GM03348 (cell line): ENCODE data around the gene TSC1.

Source experiments
- DNase-seq: peaks from one replicate; pipeline ENCODE4 v3.0.0; 2012; ENCODE audit warnings: low spot score

The TSC1 gene

DNA sequence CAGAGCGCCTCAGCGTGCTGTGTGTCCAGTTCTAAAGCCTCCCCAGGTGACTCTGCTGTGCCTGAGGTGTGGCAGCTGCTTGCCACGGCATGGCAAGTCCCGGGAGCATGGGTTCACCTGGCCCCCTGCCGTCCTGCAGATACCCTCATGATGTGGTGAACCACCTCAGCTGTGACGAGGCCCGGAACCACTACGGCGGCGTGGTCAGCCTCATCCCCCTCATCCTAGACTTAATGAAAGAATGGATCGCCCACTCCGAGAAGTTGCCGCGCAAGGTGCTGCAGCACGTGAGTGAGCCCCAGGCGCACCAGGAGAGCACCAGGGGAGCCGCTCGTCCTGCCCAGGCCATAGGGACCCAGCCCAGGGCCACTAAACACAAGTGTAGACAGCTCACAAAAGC, 56.3 kb downstream of the TSC1 start:
- DNase-seq = no peak

DNA sequence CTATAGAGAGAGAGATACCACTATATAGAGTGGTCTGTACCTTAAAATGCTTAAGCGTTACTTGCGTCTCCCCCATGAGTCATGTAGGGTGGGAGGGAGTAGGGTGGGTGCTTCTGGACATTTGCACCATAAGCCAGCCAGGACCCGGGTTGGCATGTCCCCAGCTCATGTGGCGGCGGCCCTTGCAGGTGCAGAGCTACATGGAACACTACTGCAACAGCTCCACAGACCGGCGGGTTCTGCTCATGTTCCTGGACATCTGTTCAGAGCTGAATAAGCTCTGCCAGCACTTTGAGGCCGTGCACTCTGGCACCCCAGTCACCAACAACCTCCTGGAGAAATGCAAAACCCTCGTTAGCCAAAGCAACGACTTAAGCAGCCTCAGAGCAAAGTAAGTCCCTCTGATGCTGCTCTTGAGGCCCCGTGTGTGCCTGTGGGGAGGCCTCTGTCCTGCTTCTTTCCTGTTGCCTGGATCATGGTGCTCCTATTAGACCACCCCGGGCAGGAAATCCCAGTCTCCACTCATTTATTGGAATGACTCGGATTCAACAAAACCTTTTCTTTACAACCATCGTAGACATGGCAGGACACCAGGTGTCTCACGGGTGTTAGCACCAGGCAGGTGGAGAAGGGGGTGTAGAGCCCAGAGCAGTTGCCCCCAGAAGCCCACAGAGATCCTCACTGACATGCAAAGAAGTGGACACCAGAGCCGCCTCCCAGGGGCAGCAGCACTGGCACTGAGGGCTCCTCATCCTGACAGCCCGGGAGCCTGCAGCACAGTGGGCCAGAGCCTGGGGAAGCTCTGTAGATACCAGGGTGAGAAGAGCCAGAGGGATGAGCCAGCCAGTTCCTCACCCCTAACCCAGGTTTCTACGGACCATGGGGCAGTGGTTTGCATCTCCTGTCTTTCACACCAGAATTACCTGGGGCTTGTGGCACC, 57.0 kb downstream of the TSC1 start:
- DNase-seq = no peak

DNA sequence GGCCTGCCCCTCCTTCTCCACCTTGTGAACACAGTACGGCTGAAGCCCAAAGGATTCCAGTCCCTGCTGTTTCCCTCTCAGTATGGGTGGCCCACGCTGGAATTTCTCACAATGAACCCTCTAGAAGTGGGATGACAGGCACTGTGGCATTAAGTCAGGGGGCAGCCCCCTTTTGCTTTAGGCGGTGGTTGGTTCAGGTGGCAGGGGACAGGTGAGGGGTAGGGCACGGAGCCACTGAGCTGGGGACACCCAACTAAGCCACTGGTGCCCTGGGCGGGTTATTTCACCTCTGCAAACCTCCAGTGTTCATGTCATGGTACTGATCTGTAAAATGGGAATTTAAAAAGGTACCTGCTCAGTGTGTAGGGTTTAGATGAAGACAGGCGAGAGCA, 58.1 kb downstream of the TSC1 start:
- DNase-seq = no peak

DNA sequence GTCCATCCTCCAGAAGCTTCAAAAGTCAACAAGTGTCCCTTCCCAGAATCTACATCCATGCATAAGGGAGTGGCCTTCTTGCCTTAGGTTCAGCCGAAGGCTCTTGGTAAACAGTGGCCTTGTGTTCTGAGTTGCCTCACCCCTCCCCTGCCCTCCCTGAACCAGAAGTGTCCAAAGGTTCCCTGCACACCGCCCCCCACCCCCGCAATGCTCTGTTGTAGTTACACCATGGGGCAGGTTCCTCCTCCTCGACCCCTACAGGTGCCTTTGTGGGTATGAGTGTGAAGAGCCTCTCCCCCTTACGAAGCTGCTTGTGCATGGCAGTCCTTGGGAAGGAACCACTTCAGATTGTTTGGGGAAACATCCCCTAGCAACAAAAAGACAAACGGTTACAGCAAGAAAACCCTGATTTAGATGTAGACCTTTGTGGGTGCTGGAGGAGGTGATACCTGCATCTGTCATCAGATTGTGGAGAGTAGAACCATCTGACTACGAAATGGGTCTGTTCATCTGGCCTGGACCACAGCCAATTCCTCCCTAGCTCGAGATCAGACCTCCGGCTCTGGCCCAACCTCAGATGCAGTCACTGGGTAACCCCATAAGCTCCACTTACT, 58.6 kb downstream of the TSC1 start:
- no peak for DNase-seq

DNA sequence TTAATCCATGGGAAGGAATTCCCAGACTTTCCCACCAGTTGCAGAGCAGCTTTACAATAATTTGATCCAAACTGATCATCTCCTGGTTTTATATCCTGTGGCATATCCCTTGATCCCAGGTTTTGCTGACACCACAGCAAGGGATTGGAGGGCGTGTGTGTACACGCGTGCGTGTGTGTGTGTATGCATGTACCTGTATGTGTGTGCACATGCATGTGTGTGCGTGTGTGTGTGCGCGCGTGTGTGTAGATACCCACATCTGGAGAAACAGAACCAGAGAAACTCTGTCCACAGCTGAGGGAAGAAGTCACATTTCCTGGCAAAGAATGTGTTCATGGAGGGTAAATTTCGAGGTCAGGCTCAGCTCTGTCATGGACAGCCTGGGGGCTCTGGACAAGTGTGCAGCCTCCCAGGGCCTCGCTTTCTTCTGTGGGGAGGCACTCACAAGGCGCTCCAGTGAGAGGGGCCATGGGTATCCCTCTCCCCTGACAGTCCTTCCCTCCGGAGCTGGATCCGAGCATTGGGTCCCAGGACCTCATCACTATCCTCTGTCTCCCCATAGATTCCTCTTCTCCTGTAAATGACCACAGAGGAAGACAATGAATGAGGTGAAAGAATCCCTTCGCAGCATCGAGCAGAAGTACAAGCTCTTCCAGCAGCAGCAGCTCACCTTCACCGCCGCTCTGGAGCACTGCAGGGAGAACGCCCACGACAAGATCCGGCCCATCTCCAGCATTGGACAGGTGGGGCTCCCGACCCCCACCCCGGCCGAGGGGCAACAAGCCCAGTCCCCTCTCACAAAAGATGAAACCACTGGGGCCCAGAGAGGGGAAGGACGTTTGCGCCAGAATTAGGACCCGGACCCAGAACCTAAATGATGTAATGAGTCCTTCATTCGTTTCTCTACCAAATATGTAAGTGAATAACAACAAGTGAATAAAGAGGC, 60.8 kb downstream of the TSC1 start:
- no peak for DNase-seq

DNA sequence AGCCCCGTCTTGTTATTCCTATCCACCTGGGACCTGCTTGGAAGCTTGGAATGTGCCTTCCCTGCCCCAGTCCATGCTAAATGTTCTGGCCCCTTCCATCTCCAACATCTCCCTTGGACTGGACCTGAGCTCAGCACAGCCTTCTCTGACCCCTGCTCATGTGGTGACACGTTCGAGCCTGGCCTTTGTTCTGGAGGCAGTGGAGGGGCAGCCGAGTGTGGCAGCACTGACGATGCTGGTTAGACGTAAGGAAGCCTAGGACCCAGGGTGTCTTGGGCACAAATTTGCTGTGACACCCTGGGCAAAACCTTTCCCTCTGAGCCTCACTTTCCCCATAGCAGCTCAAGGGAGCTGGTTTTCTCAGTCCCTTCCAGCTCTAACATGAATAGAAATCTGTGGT, 61.8 kb downstream of the TSC1 start:
- DNase-seq = no peak

DNA sequence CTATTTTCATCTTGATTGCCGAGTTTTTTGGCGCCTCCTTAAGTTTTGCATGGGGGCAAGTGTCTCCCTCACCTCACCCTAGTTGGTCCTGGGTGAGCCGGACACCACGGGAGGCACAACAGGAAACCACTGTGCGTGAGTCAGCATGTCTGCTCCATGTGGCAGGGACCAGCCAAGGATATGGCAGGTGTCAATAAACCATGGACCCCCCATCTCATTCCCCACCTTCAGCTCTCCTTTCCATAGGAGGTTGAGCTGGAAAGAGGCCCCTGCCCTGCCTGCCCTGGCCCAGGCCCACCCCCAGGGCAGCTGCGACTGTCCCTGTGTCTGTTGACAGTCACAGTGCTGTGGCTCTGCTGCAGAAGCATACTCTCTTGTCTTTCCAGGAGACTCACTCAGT, 62.6 kb downstream of the TSC1 start:
- no peak for DNase-seq

DNA sequence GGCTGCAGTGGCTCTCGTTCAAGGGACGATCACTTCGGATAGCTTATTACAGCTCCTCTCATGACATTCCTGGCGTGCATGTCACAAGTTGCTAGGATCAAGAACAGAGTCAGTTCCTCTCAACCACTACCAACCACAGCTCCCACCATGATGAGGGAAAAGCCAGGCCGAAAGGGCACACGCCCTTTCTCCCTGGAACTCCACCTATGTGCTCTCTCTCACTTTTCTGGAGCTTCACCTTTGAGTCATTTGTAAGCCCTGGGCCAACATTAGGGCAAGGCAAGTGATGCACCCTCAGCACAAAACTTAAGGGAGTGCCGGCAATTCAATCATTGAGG, 64.1 kb downstream of the TSC1 start:
- no peak for DNase-seq

DNA sequence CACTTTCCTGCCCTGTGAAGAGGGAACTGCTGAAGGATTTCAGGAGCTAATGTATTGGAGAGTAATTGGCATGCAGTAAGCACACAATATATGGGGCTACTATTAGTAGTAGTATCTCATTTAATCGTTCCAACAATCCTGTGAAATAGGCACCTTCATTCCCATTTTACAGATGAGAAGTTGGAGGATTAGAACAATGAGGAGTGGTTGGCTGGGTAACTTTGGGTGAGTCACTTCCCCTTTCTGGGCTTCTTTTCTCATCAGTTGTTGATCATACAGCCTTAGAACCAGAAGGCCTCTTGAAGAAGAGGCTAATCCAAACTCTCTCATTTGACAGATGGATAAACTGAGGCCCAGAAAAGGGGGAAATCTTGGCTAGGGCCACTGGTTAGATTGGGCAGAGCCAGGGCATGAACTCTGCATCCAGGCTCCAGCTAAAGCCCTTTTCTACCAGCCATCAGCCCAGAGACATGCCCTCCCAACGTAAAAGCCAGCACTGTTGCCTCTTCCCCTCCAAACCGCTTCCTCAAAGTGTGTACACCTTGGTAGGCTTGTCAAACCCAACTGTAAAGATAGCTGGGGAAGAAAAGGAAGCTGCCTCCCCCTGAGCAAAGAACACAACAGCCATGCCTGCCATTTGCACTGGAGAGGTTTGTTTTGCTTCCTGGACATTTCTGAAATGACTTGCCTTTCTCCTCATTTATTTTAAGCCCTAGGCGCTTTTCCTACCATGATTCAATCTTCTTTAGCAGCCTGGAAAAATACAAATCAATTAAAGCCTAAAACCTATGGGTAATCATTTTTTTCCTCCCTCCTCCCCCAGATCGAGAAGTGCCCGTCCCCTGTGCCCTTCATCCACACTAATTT, 64.7 kb downstream of the TSC1 start:
- no peak for DNase-seq

DNA sequence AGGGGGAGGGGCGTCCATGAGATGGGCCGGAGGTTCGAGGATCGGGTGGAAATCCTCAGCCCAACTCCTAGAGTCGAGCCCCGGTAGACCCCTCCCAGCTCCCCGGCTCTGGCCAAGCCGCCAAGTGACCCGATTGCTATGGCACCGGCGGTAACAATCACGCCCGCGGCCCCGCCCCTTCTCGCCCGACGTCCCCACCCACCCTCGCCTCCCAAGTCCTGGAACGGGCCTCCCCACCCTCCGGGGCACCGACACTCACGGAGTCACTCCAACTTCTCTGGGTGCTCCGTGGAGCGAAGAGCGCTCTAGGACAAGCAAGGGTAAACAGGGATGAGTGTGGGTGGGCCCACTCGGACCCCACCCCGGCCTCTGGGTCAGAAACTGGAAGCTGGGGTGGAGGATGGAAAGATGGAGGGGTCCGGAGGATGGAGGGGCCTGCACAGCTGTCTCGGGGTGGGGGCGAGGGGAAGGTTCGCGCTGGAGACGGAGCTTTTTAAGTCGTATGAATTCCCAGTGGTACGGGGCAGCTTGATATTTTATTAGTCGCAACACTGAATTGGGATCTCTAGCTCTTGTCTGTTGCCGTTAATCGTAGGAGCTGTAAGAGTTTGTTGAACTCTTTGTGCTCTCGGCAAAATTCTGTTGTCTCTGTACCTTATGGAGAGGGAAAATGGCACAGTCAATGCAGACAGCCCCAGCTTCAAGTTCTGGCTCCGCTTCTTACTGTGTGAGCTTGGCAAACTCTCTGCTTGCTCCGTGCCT, 65.5 kb downstream of the TSC1 start, which contains the start of gene SPACA9:
TSS of gene SPACA9 (plus strand) at position 204 of the 762 bp plus-strand sequence. CDS start 5,050 bp downstream, outside the sequence.
- DNase-seq = peak; percentile 94

DNA sequence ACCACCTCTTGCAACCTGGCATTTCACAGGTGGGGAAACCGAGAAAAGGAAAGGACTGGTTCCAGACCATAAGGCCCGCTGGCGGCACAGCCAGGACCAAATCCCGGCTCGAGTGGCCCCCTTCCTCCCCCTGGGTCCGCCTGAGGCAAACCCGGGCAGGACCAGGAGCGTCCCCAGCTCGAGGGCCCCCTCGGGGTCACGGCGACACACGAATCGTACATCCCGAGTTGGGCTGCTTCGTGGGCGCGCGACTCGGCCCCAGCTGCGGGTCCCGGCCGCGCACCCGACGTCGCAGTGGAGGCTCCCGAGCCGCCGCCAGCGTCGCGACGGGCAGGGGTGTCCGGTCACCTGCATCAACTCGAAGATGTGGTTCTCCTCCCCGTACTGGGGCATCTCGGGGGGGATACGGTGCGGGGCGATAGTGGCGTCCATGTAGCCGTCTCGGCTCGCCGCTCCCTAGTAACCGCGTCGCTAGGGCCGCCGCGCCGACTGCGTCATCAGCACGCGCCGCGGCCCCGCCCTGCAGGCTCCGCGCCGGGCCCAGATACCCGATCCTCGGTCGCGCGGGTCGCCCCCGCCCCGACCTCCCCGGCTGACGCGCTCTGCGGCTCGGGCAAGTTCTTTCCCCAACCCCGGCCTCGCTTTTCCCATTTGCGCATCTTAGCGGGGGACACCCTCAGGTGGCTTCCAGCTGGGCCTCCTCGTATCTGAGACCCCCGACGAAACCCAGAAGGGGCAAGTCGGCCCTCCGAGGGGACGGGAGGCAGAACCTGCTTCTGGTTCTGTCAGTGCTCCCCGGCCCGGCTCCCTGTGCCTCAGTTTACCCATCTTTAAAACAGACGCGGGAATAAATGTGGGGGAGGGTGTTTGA, 66.4 kb downstream of the TSC1 start, which contains the start of gene AK8:
TSS of gene AK8 (minus strand) at position 461 of the 871 bp plus-strand sequence. CDS start at position 432, 29 bp downstream.
- DNase-seq = peak; percentile 97

DNA sequence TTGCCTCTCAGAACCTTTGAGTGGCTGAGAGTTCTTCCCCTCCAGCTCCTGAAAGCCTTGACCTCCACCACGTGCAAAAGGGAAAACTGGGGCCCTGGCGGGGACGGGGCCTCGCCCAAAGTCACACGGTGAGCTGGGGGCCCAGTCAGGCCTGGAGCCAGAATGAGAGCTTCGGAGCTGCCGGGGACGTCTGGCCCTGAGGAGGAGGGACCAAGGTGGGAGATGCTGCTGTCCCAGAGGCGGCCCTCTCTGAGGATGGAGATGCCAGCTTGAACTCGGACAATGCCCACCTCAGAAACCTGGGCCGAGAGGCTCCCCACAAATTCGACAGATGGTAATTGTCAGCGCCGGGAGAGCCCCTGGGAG, 67.0 kb downstream of the TSC1 start:
- no peak for DNase-seq

DNA sequence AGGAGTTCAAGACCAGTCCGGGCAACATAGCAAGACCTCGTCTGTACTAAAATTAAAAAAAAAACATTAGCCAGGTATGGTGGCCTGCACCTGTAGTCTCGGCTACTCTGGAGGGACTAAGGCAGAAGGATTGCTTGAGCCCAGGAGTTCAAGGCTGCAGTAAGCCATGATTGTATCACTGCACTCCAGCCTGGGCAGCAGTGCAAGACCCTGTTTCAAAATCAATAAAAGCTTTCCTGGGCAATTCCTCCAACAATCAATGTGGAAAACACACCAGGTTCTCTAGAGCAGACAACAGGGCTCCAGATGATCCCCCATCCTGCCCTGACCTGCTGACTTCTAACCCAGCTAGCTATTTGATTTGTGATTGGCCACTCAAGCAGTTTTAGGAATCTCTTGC, 67.6 kb downstream of the TSC1 start:
- no peak for DNase-seq

DNA sequence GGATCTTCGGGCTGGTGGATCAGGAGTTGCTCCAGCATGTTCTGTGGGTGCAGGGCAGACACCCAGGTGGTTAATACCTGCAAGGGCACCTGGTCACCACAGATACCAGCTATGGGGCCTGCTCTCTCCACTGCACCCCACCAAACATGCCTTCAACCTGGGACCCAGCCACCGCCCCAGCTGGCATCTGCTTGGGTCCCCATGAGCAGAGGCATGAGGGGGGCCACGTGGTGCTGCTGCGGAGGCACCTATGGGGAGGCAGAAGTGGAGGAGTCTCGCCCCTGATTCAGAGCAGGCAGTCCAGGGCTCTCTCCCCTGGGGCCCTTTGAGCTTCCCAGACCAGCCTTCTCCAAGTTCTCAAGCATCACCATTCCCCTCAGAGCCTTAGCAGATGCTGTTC, 69.3 kb downstream of the TSC1 start:
- DNase-seq = no peak

DNA sequence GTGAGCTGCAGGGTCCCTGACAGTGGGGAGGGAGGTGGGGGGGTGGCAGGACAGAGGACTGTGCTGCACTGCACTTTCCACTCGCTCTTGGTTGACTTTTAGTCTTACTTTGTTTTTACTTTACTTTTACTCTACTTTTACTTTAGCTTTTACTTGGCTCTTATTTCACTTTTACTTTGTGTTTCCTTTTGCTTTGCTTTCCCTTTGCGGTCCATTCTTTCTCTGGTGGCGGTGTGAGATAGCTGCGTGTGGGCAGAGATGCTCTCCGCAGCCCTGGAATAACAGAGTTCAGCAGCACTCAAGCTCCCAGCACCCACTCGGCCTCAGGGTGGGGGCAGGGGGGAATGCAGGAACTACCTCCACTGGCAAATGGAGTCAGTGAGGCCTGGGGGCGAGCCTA, 71.0 kb downstream of the TSC1 start:
- no peak for DNase-seq

DNA sequence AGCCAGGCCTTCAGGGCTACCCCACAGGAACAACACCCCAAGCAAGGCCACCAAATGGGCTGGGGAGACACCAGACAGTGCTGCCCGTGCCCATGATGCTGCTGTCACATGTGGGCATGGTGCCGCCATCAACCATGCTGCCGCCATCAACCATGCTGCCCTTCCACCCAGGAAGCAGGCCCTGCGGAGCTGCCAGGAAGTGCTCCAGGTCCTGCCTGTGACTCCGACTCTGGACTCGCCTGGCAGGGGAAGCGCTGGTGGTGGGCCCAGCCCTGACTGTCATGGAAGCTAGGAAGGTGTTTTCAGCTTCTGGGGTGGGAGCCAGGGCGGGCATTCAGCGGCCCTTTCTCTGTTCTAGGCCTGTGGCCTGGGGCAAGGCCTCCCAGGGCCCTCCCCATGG, 75.2 kb downstream of the TSC1 start:
- no peak for DNase-seq

DNA sequence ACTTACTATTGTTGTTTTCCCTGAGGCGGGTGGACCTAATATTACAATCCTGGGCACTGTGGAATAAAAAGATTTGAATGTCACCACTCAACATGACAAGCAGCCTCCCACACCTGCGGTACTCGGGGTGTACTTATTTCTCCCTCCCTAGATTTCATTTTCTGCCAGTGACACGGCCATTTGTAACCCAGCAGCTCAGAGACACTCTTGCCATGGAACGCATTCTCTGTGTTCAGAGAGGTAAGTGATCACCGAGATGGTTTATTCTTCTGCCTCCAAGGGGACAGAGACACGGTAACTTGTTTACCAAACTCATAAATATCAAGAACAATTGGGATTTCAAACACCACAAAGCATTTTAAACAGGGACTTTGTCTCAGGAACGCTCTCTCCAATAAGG, 77.5 kb downstream of the TSC1 start:
- DNase-seq = no peak

DNA sequence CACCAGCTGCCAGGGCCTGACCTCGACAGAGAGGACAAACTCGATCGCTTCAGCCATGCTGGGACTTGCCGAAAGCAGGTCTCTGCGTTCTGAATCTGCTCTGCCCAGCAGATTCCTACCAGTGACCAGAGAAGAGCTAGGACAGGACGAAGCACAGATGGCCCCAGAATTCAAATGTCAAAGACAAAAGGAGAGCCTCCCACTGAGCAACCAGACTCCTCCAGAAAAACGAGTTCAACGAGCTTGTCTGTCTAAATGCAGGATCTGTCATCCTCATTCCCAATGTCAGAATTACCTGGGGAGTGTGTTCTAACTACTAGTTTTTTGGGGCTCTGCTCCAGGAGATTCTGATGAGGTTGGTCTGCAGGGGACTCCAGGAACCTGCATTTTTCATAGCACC, 79.7 kb downstream of the TSC1 start:
- no peak for DNase-seq

DNA sequence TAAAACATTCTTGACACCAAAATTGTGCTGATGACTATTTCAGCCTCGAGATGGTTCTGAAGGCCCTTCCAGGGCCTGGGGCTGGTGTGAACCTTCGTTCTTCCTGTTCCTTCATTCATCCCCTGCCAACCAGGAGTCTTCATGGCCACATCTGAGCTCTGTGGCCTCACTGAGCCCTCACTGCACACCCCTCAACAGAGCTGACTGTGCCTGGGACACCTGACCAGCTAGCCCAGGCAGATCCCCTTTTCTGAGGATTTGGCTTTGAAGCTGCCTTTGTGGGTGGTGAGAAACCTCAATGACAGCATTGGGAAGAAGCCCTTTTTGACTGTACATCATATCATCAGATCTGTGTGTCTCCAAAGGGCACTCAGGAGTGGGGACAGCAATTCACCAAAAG, 80.1 kb downstream of the TSC1 start:
- DNase-seq = no peak

DNA sequence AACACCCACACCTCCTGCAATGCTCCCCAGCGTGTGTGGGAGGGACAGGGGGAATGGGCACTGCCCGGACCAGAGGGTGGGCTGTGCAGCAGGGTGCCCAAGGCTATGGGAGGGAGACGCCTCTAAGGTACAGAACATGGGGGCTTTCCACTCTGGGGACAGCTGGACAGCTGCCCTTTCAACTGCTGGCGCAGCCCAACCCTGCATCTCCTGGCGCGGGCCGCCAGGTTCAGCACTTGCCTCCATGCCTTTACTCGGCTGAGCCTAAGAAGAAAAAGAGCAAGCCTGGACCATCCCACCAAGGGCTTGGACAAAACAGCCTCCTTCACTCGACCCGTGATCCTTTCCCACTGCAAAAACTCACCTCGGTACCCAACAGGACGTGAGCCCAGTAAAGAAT, 81.3 kb downstream of the TSC1 start:
- no peak for DNase-seq
